B cell (primary cell): ENCODE data around the gene RFC2. TPM values are rescaled to one million over a fixed set of nuclear protein-coding genes. Genes with fewer than 3 reads are reported as not detected.

Experiments used
- ATAC-seq: fragments of 200-7000 bp; cut with Tn5 transposase; one replicate; pipeline ENCODE4 v1.10.0; 2021; ENCODE audit warnings: low read depth, mild to moderate bottlenecking, moderate number of reproducible peaks, moderate library complexity
- CTCF ChIA-PET: fragments of 350-600 bp; sonication (Branson Sonifier 250); formaldehyde crosslinking; loops from one replicate; lab custom pipeline; 2021; ENCODE audit warnings: antibody characterized with exemption, inconsistent platforms; lab: Charles Lee
- POLR2A ChIA-PET: fragments of 350-600 bp; sonication (Branson Sonifier 250); formaldehyde crosslinking; loops from one replicate; lab custom pipeline; 2021; ENCODE audit warnings: antibody characterized with exemption; lab: Charles Lee
- DNase-seq: peaks from one replicate; pipeline ENCODE4 v3.0.0; 2013
- H2AFZ ChIP-seq: 2 replicates; pipeline ENCODE4 v1.6.1; 2012; ENCODE audit warnings: mild to moderate bottlenecking, low read depth, low read length; ENCODE audit not compliant: insufficient read depth, poor library complexity, severe bottlenecking
- H3K27ac ChIP-seq, 2 donors: 1 replicate in 1 of 2; 2 replicates in 1 of 2; pipeline ENCODE4 v1.5.1; 2012 to 2013; ENCODE audit warnings: low read length in 2 of 2, mild to moderate bottlenecking in 2 of 2, moderate library complexity in 1 of 2
- H3K27me3 ChIP-seq, 4 experiments: fragments of 200-600 bp in 1 of 4; sonication (generic) in 1 of 4; replicated peaks in 1 of 4; 1 replicate in 2 of 4; 2 replicates in 2 of 4; pipeline versions ENCODE4 v1.6.1 to v1.7.0; 2013 to 2016; ENCODE audit warnings: low read length in 3 of 4, mild to moderate bottlenecking in 2 of 4, mixed read lengths in 1 of 4, moderate library complexity in 1 of 4; ENCODE audit not compliant: insufficient read depth in 4 of 4, control insufficient read depth in 3 of 4; ENCODE audit errors: control extremely low read depth in 1 of 4
- H3K36me3 ChIP-seq, 2 experiments: replicated peaks in 1 of 2; 1 replicate in 1 of 2; 2 replicates in 1 of 2; pipeline versions ENCODE4 v1.6.1 to v1.7.1; 2013; ENCODE audit warnings: low read length in 1 of 2; ENCODE audit not compliant: insufficient read depth in 2 of 2, control insufficient read depth in 1 of 2; ENCODE audit errors: control extremely low read depth in 1 of 2, extremely low read depth in 1 of 2
- H3K4me1 ChIP-seq, 2 donors: fragments of 200-600 bp in 1 of 2; sonication (generic) in 1 of 2; 1 replicate in 1 of 2; 2 replicates in 1 of 2; pipeline versions ENCODE4 v1.5.1 to v1.6.1; 2013 to 2017; ENCODE audit warnings: low read length in 2 of 2; ENCODE audit not compliant: control insufficient read depth in 2 of 2, insufficient read depth in 2 of 2
- H3K4me2 ChIP-seq: replicated peaks from 2 replicates; pipeline ENCODE3; 2012; ENCODE audit warnings: mild to moderate bottlenecking, low read depth, low read length; ENCODE audit not compliant: poor library complexity, severe bottlenecking
- H3K4me3 ChIP-seq, 5 experiments: fragments of 200-600 bp in 1 of 5; sonication (generic) in 1 of 5; 1 replicate in 3 of 5; 2 replicates in 2 of 5; pipeline versions ENCODE4 v1.5.1 to v1.7.0; 2011 to 2016; ENCODE audit warnings: low read length in 4 of 5, mild to moderate bottlenecking in 4 of 5, low read depth in 2 of 5, control low read depth in 1 of 5, moderate library complexity in 1 of 5; ENCODE audit not compliant: insufficient read depth in 1 of 5; ENCODE audit errors: control extremely low read depth in 1 of 5, extremely low read depth in 1 of 5
- H3K79me2 ChIP-seq: fragments of 200-600 bp; sonication (generic); one replicate; pipeline ENCODE4 v1.6.0; 2016; ENCODE audit warnings: low read length; ENCODE audit not compliant: control insufficient read depth, insufficient read depth
- H3K9ac ChIP-seq: fragments of 200-600 bp; sonication (generic); 2 replicates; pipeline ENCODE4 v1.6.1; 2017; ENCODE audit warnings: mild to moderate bottlenecking, low read length, moderate library complexity
- H3K9me3 ChIP-seq, 3 donors: one replicate each; pipeline versions ENCODE4 v1.6.1 to v1.7.1; 2013; ENCODE audit warnings: low read length in 2 of 3; ENCODE audit not compliant: control insufficient read depth in 2 of 3, insufficient read depth in 1 of 3; ENCODE audit errors: control extremely low read depth in 1 of 3
- H4K20me1 ChIP-seq: 2 replicates; pipeline ENCODE4 v1.6.0; 2012; ENCODE audit warnings: mild to moderate bottlenecking, low read length; ENCODE audit not compliant: insufficient read depth, control insufficient read depth, poor library complexity, severe bottlenecking
- H3K27ac Mint-ChIP-seq: one replicate; pipeline ENCODE4 v1.8.0; 2021; ENCODE audit warnings: mixed read lengths
- H3K27me3 Mint-ChIP-seq: one replicate; pipeline ENCODE4 v1.8.0; 2021; ENCODE audit warnings: mixed read lengths
- H3K4me1 Mint-ChIP-seq: one replicate; pipeline ENCODE4 v1.8.0; 2021; ENCODE audit warnings: mixed read lengths
- H3K4me3 Mint-ChIP-seq: one replicate; pipeline ENCODE4 v1.8.0; 2021; ENCODE audit warnings: mixed read lengths
- H3K9me3 Mint-ChIP-seq: one replicate; pipeline ENCODE4 v1.8.0; 2022; ENCODE audit warnings: mixed read lengths; ENCODE audit not compliant: insufficient read depth
- EZH2 ChIP-seq: IDR thresholded peaks from 2 replicates; pipeline ENCODE4 v1.6.1; 2012; ENCODE audit warnings: borderline replicate concordance, low read depth, mild to moderate bottlenecking, moderate library complexity, low read length; ENCODE audit not compliant: insufficient read depth, poor library complexity, severe bottlenecking
- WGBS: methylation state at CpG from one replicate; pipeline ENCODE4 v1.1.5; 2013; ENCODE audit warnings: missing lambda C conversion rate; ENCODE audit not compliant: insufficient coverage; 5-methylcytosine and 5-hydroxymethylcytosine counted together
- intact Hi-C: fragments of 100-400 bp; cut with micrococcal nuclease; formaldehyde crosslinking; loops from one replicate; pipeline ENCODE4 v1.10.0; 2022
- polyA plus RNA-seq: library from polyadenylated mRNA; depleted of rRNA; stranded (reverse); fragments of >200 nt; gene quantifications from 2 replicates; pipeline ENCODE4 v1.2.3, GENCODE V29; 2012
- total RNA-seq, 2 donors: library from RNA; stranded (reverse); fragments of 120-200 nt in 1 of 2; gene quantifications; 1 replicate in 1 of 2; 2 replicates in 1 of 2; pipeline versions ENCODE4 v1.2.3 to v1.2.4, GENCODE V29; 2013 to 2022
- TF ChIP-seq, protein P1 (sequence below): fragments of 200-600 bp; IDR thresholded peaks from one replicate; pipeline ENCODE4 v1.8.0; 2022; ENCODE audit warnings: antibody characterized with exemption, mild to moderate bottlenecking

Gene RFC2
- total and polyA plus RNA-seq, 2 donors (not counting 1 experiment from before 2014, with no cell fraction given), result 20.2 to 36.4 TPM

DNA sequence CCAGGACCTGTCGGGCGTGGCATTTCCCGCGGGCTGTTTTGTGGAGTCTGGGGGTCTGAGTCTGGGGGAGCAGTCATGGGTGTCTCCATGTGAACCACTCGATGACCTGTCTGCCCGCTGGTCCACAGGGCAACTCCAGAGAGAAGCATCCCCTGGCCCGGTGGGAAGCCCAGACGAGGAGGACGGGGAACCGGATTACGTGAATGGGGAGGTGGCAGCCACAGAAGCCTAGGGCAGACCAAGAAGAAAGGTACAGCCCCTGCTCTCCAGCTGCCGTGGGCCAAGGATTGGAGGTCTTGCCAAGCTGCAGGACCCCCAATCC is 29.7 kb downstream of the RFC2 start:
- DNase-seq (peak; percentile 13), ATAC-seq (no peak)
- POLR2A ChIA-PET, result no interaction called here
- H3K9me3 ChIP-seq, result no peaks in the 10 kb centered on the region
- no peak overlapping the region for H3K4me3 Mint-ChIP-seq
- intact Hi-C loops, result no loop called here
- CTCF ChIA-PET, result interaction anchor here (1.7 kb wide), 1 partner anchor 18 kb away, joined by 9 read pairs; no protein-coding TSS in a partner anchor
- H3K79me2 ChIP-seq, result peaks cover 7% of the 10 kb centered on the region
- peaks cover 25 to 58% of the 10 kb centered on the region in 2 donors for H3K4me1 ChIP-seq
- no peak overlapping the region for H3K4me2 ChIP-seq
- no peak overlapping the region for H2AFZ ChIP-seq
- H4K20me1 ChIP-seq, result peaks cover 25% of the 10 kb centered on the region
- H3K4me3 ChIP-seq, result no peak overlapping the region
- no peak overlapping the region for H3K9ac ChIP-seq
- TF ChIP-seq, protein P1, sequence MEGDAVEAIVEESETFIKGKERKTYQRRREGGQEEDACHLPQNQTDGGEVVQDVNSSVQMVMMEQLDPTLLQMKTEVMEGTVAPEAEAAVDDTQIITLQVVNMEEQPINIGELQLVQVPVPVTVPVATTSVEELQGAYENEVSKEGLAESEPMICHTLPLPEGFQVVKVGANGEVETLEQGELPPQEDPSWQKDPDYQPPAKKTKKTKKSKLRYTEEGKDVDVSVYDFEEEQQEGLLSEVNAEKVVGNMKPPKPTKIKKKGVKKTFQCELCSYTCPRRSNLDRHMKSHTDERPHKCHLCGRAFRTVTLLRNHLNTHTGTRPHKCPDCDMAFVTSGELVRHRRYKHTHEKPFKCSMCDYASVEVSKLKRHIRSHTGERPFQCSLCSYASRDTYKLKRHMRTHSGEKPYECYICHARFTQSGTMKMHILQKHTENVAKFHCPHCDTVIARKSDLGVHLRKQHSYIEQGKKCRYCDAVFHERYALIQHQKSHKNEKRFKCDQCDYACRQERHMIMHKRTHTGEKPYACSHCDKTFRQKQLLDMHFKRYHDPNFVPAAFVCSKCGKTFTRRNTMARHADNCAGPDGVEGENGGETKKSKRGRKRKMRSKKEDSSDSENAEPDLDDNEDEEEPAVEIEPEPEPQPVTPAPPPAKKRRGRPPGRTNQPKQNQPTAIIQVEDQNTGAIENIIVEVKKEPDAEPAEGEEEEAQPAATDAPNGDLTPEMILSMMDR, result no peak
- TF ChIP-seq EZH2, result no peak
- WGBS, result 96% methylated on average over 12 of the region's 12 CpGs
- H3K27me3 ChIP-seq, result no peaks in the 10 kb centered on the region
- peaks cover 43% of the 10 kb centered on the region for H3K4me1 Mint-ChIP-seq
- H3K36me3 ChIP-seq, result peaks cover 0 to 57% of the 10 kb centered on the region in 2 experiments
- no peak overlapping the region for H3K27ac ChIP-seq
- H3K27me3 Mint-ChIP-seq, result no peaks in the 10 kb centered on the region
- peak overlapping the region; percentile 59 for H3K27ac Mint-ChIP-seq
- H3K9me3 Mint-ChIP-seq, result no peaks in the 10 kb centered on the region

DNA sequence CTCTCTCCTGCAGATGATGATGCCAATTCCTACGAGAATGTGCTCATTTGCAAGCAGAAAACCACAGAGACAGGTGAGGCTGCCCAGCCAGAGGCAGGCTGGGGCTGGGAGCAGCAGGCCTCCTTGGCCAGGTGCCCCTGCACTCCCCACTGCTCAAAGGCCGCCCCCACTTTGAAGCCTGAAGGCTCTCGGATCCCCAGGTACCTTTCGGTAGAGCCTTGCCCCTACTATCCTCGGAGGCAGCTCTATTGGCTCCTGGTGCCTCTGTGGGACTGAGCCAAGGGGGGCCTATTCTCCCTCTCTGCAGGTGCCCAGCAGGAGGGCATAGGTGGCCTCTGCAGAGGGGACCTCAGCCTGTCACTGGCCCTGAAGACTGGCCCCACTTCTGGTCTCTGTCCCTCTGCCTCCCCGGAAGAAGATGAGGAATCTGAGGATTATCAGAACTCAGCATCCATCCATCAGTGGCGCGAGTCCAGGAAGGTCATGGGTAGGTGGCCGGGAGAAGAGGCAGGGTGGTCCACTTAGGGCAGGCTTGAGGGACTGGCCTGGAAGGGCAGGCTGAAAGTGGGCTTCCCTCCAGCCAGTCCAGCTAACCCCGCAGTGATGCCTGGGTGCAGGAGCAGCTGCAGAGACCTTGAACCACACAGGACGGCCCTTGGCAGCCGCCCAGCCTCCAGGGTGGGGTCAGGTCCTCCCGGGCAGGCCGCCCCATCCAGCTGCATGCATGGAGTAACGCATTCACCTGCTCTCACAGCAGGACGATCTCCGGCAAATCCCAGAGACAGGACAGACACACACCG is 30.3 kb downstream of the RFC2 start:
- H3K27me3 Mint-ChIP-seq, result no peaks in the 10 kb centered on the region
- peaks cover 39% of the 10 kb centered on the region for H3K4me1 Mint-ChIP-seq
- Histone ChIP-seq H3K4me3 (no peak overlapping the region), H4K20me1 (peaks cover 30% of the 10 kb centered on the region), H3K27me3 (no peaks in the 10 kb centered on the region), H3K4me2 (no peak overlapping the region), H3K9ac (no peak overlapping the region), H3K27ac (no peak overlapping the region), H3K9me3 (no peaks in the 10 kb centered on the region), H3K4me1 (peaks cover 19 to 58% of the 10 kb centered on the region in 2 donors), H3K79me2 (peaks cover 11% of the 10 kb centered on the region), H3K36me3 (peaks cover 0 to 60% of the 10 kb centered on the region in 2 experiments), H2AFZ (no peak overlapping the region)
- no peak for ATAC-seq
- 88% methylated on average over 17 of the region's 18 CpGs for WGBS
- ChIA-PET CTCF (interaction anchor here (1.7 kb wide), 1 partner anchor 17 kb away, joined by 9 read pairs; no protein-coding TSS in a partner anchor), POLR2A (interaction anchor here (0.6 kb wide), 1 partner anchor 415 kb away, joined by 5 read pairs; no protein-coding TSS in a partner anchor)
- H3K9me3 Mint-ChIP-seq, result no peaks in the 10 kb centered on the region
- peak overlapping the region; percentile 72 for H3K27ac Mint-ChIP-seq
- DNase-seq, result peak; percentile 12
- no peak overlapping the region for H3K4me3 Mint-ChIP-seq
- intact Hi-C loops, result no loop called here
- no peak for TF ChIP-seq EZH2
- TF ChIP-seq, protein P1, result no peak
